GM12878 (cell line): ENCODE results near the gene GPR171. TPM values are rescaled to one million over a fixed set of nuclear protein-coding genes. Genes with fewer than 3 reads are reported as not detected.

Experiments used
- polyA plus RNA-seq, 11 experiments: library from polyadenylated mRNA; depleted of rRNA in 4 of 11; unstranded in 6 of 11; stranded (reverse) in 5 of 11; fragments of >200 nt; fragmentation: Nextera tagmentation in 4 of 11; fragmentation: Illumina TruSeq in 1 of 11; extraction: Ambion mirVana in 4 of 11; extraction: Trizol in 1 of 11; gene quantifications; 1 replicate in 1 of 11; 2 replicates in 10 of 11; pipeline versions ENCODE4 v1.2.1 to v1.2.3, GENCODE V29; 2011 to 2016; ENCODE audit warnings: inconsistent platforms in 2 of 11, missing spikeins in 2 of 11, low read depth in 1 of 11
- small RNA-seq: library from RNA; depleted of rRNA; stranded (forward); fragments of <200 nt; gene quantifications from one replicate; pipeline ENCODE3, GENCODE V24; 2014
- total RNA-seq, 4 experiments: library from RNA; depleted of rRNA in 3 of 4; stranded (reverse); fragments of >200 nt in 3 of 4; fragmentation: Illumina TruSeq in 1 of 4; extraction: Trizol in 1 of 4; gene quantifications; 2 replicates each; pipeline versions ENCODE4 v1.2.1 to v1.2.3, GENCODE V29; 2013 to 2021

Gene GPR171
- total and polyA plus RNA-seq, 10 of the 15 experiments (the other 5 are each of a cell fraction or from before 2014, with no cell fraction given), result 0.05 to 0.07 TPM; not detected in 8

Small RNA genes lying within 50 kb of the gene (small RNA-seq; reads per million reads assigned to genes)
- gene RNA5SP145, result 6.8 reads per million, percentile 92 among the genes with 10 or more reads in this experiment

Other genes with a start within 250 kb of the GPR171 start
- gene CLRN1, start 230.5 kb downstream of the GPR171 start, total RNA-seq (2014; rRNA removed), result not detected in 2 replicates
- gene CLRN1, start 230.5 kb downstream of the GPR171 start, total RNA-seq (2014; rRNA removed; fragmentation: Illumina TruSeq; extraction: Trizol), result not detected in 2 replicates
- not detected in 2 replicates for gene CLRN1, start 230.5 kb downstream of the GPR171 start, total RNA-seq (2021)
- gene CLRN1, start 230.5 kb downstream of the GPR171 start, polyA plus RNA-seq (2011; rRNA removed), result not detected in 2 replicates
- gene CLRN1, start 230.5 kb downstream of the GPR171 start, polyA plus RNA-seq (2014; fragmentation: Illumina TruSeq; extraction: Trizol), result not detected in 2 replicates
- gene CLRN1, start 230.5 kb downstream of the GPR171 start, polyA plus RNA-seq (2014; fragmentation: Nextera tagmentation; extraction: Ambion mirVana), result not detected
- gene CLRN1, start 230.5 kb downstream of the GPR171 start, polyA plus RNA-seq (2014; rRNA removed), result not detected in 2 replicates
- gene CLRN1, start 230.5 kb downstream of the GPR171 start, polyA plus RNA-seq (2016; fragmentation: Nextera tagmentation; extraction: Ambion mirVana), result not detected
- 0.05 and 0.06 TPM in 2 replicates for gene MED12L, start 117.6 kb downstream of the GPR171 start, total RNA-seq (2014; rRNA removed)
- gene MED12L, start 117.6 kb downstream of the GPR171 start, total RNA-seq (2014; rRNA removed; fragmentation: Illumina TruSeq; extraction: Trizol), result 0.04 and 0.05 TPM in 2 replicates
- 0.03 TPM in 2 replicates for gene MED12L, start 117.6 kb downstream of the GPR171 start, total RNA-seq (2021)
- gene MED12L, start 117.6 kb downstream of the GPR171 start, polyA plus RNA-seq (2011; rRNA removed), result 0.01 TPM in 1 of 2 replicates, not detected in the other
- gene MED12L, start 117.6 kb downstream of the GPR171 start, polyA plus RNA-seq (2014; fragmentation: Illumina TruSeq; extraction: Trizol), result 0.01 and 0.03 TPM in 2 replicates
- gene MED12L, start 117.6 kb downstream of the GPR171 start, polyA plus RNA-seq (2014; fragmentation: Nextera tagmentation; extraction: Ambion mirVana), result under 1 TPM; 0.02 to 0.04 TPM
- gene MED12L, start 117.6 kb downstream of the GPR171 start, polyA plus RNA-seq (2014; rRNA removed), result 0.01 and 0.03 TPM in 2 replicates
- under 1 TPM in 1 of 2 experiments, not detected in 1; 0.05 TPM for gene MED12L, start 117.6 kb downstream of the GPR171 start, polyA plus RNA-seq (2016; fragmentation: Nextera tagmentation; extraction: Ambion mirVana)
- 0.06 TPM in 1 of 2 replicates, not detected in the other for gene P2RY14, start 75.3 kb upstream of the GPR171 start, total RNA-seq (2014; rRNA removed)
- gene P2RY14, start 75.3 kb upstream of the GPR171 start, total RNA-seq (2014; rRNA removed; fragmentation: Illumina TruSeq; extraction: Trizol), result 0.05 TPM in 1 of 2 replicates, not detected in the other
- not detected in 2 replicates for gene P2RY14, start 75.3 kb upstream of the GPR171 start, total RNA-seq (2021)
- not detected in 2 replicates for gene P2RY14, start 75.3 kb upstream of the GPR171 start, polyA plus RNA-seq (2011; rRNA removed)
- 0.10 and 0.28 TPM in 2 replicates for gene P2RY14, start 75.3 kb upstream of the GPR171 start, polyA plus RNA-seq (2014; fragmentation: Illumina TruSeq; extraction: Trizol)
- gene P2RY14, start 75.3 kb upstream of the GPR171 start, polyA plus RNA-seq (2014; fragmentation: Nextera tagmentation; extraction: Ambion mirVana), result not detected
- gene P2RY14, start 75.3 kb upstream of the GPR171 start, polyA plus RNA-seq (2014; rRNA removed), result 0.06 and 0.37 TPM in 2 replicates
- gene P2RY14, start 75.3 kb upstream of the GPR171 start, polyA plus RNA-seq (2016; fragmentation: Nextera tagmentation; extraction: Ambion mirVana), result not detected
- 0.06 TPM in 1 of 2 replicates, not detected in the other for gene GPR87, start 113.6 kb upstream of the GPR171 start, total RNA-seq (2014; rRNA removed)
- gene GPR87, start 113.6 kb upstream of the GPR171 start, total RNA-seq (2014; rRNA removed; fragmentation: Illumina TruSeq; extraction: Trizol), result not detected in 2 replicates
- gene GPR87, start 113.6 kb upstream of the GPR171 start, total RNA-seq (2021), result not detected in 2 replicates
- gene GPR87, start 113.6 kb upstream of the GPR171 start, polyA plus RNA-seq (2011; rRNA removed), result not detected in 2 replicates
- gene GPR87, start 113.6 kb upstream of the GPR171 start, polyA plus RNA-seq (2014; fragmentation: Illumina TruSeq; extraction: Trizol), result 0.10 TPM in 1 of 2 replicates, not detected in the other
- under 1 TPM in 1 of 2 experiments, not detected in 1; 0.16 TPM for gene GPR87, start 113.6 kb upstream of the GPR171 start, polyA plus RNA-seq (2014; fragmentation: Nextera tagmentation; extraction: Ambion mirVana)
- 0.08 TPM in 1 of 2 replicates, not detected in the other for gene GPR87, start 113.6 kb upstream of the GPR171 start, polyA plus RNA-seq (2014; rRNA removed)
- under 1 TPM; 0.21 to 0.27 TPM for gene GPR87, start 113.6 kb upstream of the GPR171 start, polyA plus RNA-seq (2016; fragmentation: Nextera tagmentation; extraction: Ambion mirVana)
- gene P2RY13, start 126.3 kb upstream of the GPR171 start, total RNA-seq (2014; rRNA removed), result not detected in 2 replicates
- not detected in 2 replicates for gene P2RY13, start 126.3 kb upstream of the GPR171 start, total RNA-seq (2014; rRNA removed; fragmentation: Illumina TruSeq; extraction: Trizol)
- not detected in 2 replicates for gene P2RY13, start 126.3 kb upstream of the GPR171 start, total RNA-seq (2021)
- not detected in 2 replicates for gene P2RY13, start 126.3 kb upstream of the GPR171 start, polyA plus RNA-seq (2011; rRNA removed)
- not detected in 2 replicates for gene P2RY13, start 126.3 kb upstream of the GPR171 start, polyA plus RNA-seq (2014; fragmentation: Illumina TruSeq; extraction: Trizol)
- gene P2RY13, start 126.3 kb upstream of the GPR171 start, polyA plus RNA-seq (2014; fragmentation: Nextera tagmentation; extraction: Ambion mirVana), result not detected
- not detected in 2 replicates for gene P2RY13, start 126.3 kb upstream of the GPR171 start, polyA plus RNA-seq (2014; rRNA removed)
- gene P2RY13, start 126.3 kb upstream of the GPR171 start, polyA plus RNA-seq (2016; fragmentation: Nextera tagmentation; extraction: Ambion mirVana), result not detected
- 0.73 and 0.93 TPM in 2 replicates for gene P2RY12, start 181.5 kb upstream of the GPR171 start, total RNA-seq (2014; rRNA removed)
- 0.85 and 0.92 TPM in 2 replicates for gene P2RY12, start 181.5 kb upstream of the GPR171 start, total RNA-seq (2014; rRNA removed; fragmentation: Illumina TruSeq; extraction: Trizol)
- gene P2RY12, start 181.5 kb upstream of the GPR171 start, total RNA-seq (2021), result 0.38 and 0.48 TPM in 2 replicates
- 0.14 TPM in 1 of 2 replicates, not detected in the other for gene P2RY12, start 181.5 kb upstream of the GPR171 start, polyA plus RNA-seq (2011; rRNA removed)
- 0.81 and 1.0 TPM in 2 replicates for gene P2RY12, start 181.5 kb upstream of the GPR171 start, polyA plus RNA-seq (2014; fragmentation: Illumina TruSeq; extraction: Trizol)
- under 1 TPM; 0.27 to 0.85 TPM for gene P2RY12, start 181.5 kb upstream of the GPR171 start, polyA plus RNA-seq (2014; fragmentation: Nextera tagmentation; extraction: Ambion mirVana)
- 0.34 and 0.59 TPM in 2 replicates for gene P2RY12, start 181.5 kb upstream of the GPR171 start, polyA plus RNA-seq (2014; rRNA removed)
- gene P2RY12, start 181.5 kb upstream of the GPR171 start, polyA plus RNA-seq (2016; fragmentation: Nextera tagmentation; extraction: Ambion mirVana), result under 1 TPM in 1 of 2 experiments, not detected in 1; 0.35 TPM